NCI-H187 treated with DMSO at 0.1 percent for 48 hours (cell line): ENCODE measurements around the gene TBC1D3B.
"Not testable (repeated sequence)": the region's sequence is repeated elsewhere in the genome, so short reads cannot be mapped to it uniquely, and the experiment has no call there.

ENCODE experiments used
- DNase-seq: peaks from one replicate; lab custom pipeline; 2025; lab: John Stamatoyannopoulos, UW

Gene TBC1D3B

DNA sequence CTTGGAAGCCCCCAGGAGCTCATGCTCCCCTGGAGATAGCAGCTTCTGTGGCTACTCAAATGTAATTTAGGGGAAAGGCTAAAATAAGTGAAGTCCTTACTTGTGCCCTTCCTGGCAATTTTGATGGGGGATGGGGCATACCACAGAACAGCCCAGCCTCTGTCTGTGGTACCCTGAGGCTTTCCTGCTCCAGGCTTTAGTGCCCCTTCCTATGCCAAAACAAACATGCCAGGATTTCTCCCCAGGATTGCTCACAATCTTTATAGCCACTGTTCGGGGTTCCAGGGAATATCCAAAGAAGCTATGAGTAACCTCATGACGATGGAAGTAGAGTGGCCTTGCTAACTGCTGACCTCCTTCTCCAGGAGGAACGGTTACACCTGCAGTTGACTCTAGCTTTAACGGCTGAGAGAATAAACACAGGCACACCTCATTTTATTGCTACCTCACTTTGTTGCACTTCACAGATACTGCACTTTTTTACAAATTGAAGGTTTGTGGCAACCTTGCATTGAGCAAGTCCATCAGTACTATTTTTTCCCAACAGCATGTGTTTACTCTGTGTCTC lies 47.9 kb downstream of the TBC1D3B start:
- DNase-seq, result no peak

DNA sequence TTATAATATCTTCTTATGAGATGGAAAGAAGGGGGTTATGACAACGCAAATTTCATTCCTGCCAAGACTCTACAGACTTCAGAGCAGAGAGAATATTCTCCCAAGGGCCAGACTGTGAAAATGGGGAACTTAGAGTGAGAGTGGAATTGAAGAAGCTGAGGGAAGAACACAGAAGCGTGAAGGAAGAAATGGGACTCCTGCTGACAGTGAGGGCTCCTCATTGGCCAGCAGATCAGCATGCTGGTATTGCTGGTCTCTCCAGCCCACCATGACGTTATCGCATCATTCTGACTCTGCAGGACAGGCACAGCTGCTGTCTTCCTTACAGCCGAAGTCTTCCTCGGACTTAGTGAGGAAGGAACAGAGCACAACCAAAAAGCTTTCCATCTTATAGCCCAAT lies 48.5 kb downstream of the TBC1D3B start:
- no peak for DNase-seq

DNA sequence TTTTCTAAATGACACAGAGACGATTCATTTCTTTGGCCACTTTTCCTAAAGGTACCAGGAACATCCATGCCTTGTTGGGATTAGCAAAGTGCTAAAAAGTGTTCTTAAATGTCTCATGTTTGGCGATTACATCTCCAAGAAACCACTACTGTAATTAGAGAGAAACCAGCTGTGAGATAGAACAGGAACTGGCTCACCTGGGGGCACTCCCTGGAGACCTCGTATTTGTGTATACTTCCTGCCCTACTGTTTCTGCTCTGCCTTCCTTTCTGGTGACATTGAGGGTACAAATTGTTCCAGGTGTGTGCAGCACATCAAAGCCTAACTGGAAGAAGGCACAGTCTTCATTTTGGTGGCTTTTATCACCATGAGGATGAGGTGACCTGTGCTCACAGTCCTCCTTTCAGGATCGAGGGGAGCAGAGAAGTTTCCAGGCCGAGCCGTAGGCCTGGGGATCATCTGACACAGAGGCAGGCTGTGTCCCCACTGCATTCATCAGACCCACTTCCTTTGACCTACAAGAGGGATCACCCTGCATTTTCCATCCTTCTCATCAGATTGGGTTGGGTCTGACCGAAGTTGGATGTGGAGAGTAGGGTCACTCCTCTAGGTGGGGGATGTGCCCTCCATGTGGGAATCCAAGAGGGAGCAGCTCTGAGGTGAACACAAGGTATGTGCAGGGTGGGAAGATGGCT lies 49.1 kb downstream of the TBC1D3B start:
- DNase-seq, result no peak

DNA sequence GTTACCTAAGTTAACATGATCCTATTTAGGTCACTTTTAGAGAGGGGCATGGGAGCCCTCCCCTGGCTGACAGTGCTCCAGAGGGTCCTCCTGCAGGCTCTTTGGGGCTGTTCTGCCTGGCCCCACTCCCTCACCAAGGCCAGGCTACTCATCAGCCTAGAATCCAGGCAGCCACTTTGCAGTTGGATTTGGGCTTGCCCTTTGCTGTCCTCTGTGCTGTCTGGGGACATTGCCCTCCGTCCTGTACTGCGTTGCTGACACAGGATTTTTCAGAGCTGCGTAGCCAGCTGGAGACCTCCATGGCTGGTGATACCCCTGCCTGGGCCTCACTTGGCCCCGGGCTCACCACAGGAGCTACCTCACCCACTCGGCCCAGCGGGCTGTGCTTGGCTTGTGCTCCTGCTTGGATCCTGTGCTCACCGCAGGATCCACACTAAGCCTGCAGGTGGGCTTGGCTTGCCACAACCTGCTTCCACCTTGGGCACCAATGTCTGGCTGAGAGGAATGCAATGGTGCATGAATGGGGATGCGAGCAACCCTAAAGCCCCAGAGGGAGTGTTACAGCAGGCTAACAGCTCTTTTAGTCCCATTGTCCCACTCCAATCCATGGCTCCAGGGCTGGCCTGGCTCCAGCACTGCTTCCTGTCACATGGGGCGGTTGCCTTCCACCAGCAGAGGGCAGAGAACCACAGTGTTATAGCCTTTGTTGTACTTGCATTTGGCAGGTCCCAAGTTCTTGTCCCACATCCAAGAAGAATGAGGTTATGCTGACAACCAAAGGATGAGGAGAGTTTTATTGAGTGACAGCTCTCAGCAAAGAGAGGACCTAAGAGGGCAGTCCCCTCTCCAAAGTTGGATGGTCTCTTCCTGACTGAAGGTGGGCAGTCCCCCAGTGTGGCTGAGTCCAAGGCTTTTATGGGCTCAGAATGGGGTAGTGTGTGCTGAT lies 51.3 kb downstream of the TBC1D3B start:
- DNase-seq, result no peak

DNA sequence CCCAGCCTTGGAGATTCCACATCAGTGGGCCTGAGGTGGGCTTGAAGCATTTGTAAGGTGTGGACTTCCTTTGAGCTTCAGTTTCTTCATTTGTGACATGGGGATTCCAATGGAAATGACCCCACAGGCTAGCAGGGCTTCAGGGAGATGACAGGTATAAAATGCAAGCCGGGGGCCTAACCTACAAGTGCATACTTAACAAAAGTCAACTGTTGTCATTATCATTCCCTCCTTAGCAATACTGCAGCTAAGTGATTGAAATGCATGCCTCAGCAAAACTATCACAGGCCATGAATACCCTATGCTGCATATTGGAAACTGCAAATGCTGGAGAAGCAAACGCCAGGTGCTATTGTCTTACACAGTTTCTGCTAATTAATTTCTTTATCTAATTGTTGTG lies 53.0 kb downstream of the TBC1D3B start:
- no peak for DNase-seq

DNA sequence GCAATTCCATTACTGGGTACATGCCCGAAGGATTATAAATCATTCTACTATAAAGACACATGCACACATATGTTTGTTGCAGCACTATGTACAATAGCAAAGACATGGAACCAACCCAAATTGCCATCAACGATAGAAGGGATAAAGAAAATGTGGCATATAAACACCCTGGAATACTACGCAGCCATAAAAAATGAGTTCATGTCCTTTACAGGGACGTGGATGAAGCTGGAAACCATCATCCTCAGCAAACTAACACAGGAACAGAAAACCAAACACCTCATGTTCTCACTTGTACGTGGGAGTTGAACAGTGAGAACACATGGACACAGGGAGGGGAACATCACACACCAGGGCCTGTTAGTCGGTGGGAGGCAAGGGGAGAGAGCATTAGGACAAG lies 55.3 kb downstream of the TBC1D3B start:
- not testable (repeated sequence) for DNase-seq

DNA sequence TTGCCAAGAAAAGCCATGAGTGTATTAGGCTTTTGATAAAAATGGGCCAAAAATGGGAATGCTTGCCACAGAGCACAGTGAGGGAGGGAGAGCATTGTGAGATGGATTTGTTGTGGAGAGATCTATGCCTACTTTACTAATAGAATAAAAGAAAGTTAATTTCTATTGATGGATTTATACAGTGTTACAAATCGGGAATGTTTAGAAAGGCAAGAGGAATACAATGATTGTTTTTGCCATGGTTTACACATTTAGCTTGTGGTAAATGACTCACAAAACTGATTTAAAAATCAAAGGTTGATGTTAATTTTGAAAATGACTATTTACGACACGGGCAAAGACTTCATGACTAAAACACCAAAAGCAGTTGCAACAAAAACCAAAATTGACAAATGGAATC lies 56.2 kb downstream of the TBC1D3B start:
- DNase-seq, result no peak

DNA sequence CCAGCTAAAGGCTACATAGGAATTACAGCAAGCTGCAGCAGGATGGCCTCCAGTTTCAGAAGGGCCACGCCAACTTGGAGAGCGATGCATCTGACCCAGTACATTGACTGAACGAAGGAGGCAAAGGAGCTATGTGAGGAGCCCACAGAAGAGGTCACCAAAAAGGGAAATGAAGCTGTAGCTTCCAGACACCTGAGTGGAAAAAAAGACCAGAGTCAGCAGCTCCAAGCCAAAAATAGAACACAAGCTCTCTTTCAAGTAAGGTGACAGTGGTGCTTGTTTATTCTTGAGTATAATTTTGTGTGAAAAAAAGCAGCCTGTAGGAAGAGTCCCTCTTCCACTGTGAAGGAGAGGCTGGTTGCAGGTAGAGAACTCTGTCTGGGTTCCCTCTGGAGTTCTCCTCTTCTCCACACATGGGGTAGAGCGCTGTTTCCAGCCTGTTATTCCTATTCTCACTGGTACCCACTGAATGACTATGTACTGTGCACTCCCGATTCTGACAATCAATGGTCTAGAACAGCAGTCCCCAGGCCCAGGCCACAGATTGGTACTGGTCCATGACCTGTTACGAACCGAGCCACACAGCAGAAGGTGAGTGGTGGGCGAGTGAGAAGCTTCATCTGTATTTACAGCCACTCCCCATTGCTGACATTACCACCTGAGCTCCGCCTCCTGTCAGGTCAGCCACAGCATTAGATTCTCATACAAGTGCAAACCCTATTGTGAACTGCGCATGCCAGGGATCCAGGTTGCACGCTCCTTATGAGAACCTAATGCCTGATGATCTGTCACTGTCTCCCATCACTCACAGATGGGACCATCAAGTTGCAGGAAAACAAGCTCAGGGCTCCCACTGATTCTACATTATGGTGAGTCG lies 57.7 kb downstream of the TBC1D3B start:
- no peak for DNase-seq

DNA sequence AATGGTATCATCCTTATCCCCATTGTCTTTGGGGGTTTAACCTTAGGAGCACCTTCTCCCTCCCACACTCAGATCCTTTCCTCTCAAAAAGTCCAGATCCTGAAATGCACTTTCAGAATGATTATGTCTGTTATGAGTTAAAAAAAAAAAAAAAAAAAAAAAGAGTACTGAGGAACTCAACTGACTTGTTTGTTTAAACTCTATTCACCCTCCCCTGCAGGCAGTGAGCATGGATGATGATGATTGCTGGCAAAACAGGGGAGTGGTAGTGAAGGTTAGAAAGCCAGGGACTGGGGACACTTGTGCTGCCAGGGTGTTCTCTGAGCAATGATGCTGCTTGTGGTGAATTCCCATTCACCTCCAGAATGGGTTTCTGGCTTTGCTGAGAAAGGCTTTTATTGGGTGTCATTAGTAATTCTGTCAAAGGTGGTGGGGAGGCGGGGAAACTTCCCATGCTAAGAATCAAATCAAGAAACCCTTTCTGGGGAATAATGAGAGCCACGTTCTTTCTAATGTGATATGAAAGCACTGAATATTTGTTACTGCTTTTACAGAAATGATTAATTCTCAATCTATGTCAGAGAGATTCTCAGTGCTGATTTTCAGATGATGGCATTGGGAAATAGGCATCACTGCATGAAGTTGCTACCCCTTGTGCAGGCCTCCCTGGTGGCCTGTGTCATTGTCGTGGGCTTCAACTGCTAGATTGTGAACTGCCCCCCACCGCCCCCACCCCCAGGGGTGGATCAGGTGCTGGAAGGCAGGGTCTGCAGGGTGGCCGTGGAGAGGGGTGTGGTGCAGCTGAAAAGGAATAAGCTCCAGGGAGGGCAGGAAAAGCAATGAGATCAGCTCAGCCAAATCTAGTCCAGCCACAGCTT lies 58.7 kb downstream of the TBC1D3B start:
- DNase-seq, result no peak
